Renal cortex interstitium (tissue), 11 donors: ENCODE measurements around the gene SLC39A5. TPM values are rescaled to one million over a fixed set of nuclear protein-coding genes. Genes with fewer than 3 reads are reported as not detected.
"Not testable (repeated sequence)": the region's sequence is repeated elsewhere in the genome, so short reads cannot be mapped to it uniquely, and the experiment has no call there.

ENCODE experiments used
- DNase-seq, 11 donors: peaks; one replicate each; pipeline ENCODE4 v3.0.0-alpha.2; 2013; ENCODE audit warnings: low read depth in 9 of 11, low spot score in 4 of 11; ENCODE audit errors: extremely low read depth in 1 of 11
- polyA plus RNA-seq, 3 donors: library from polyadenylated mRNA; unstranded; fragments of 120-200 nt; gene quantifications; one replicate each; pipeline ENCODE4 v1.2.1, GENCODE V29; 2013; ENCODE audit not compliant: insufficient read length in 3 of 3

Gene SLC39A5
- polyA plus RNA-seq, 3 donors = 50.6 to 79.4 (median 62.5) TPM

DNA sequence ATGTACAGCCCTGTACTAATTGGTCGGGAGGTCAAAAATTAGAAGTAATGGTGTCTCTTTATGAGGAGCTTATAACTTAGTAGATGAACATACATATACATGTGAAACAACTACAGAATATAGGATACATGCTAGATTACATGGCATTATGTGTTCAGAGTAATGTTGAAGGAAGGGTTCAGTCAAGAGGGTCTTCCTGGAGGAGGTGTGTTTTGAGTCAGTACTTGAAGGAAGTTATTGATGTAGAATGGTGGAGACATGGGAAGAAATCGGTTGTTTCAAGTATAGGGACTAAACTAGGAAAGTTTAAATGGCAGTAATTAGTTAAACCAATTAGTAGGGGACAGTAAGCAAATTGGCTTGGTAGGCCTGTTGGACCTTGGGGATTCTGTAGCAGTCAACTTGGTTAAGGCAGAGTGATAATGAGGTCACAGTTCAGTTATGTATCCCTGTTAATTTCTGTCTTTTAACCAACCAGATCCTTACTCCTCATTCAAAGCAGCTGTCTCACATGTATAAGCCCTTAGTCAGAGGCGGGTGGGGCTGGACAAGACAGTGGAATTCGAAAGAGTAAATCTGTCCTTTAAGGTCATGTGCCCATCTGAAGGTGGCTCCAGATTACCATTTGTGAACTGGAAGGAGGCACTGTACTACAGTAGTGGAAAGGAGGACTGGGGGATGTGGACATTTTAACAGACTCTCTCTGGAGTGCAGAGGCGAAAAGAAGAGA lies 31.8 kb downstream of the SLC39A5 start:
- no peak for DNase-seq

DNA sequence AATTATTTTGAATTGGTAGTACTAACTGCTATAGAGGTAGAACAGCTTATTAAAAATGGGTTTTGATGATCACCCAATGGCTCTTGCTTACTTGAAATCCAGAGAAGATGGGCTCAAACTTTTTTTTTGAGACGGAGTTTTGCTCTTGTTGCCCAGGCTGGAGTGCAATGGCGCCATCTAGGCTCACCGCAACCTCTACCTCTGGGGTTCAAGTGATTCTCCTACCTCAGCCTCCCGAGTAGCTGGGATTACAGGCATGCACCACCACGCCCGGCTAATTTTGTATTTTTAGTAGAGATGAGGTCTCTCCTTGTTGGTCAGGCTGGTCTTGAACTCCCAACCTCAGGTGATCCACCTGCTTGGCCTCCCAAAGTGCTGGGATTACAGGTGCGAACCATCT lies 33.1 kb downstream of the SLC39A5 start:
- DNase-seq = not testable (repeated sequence)

DNA sequence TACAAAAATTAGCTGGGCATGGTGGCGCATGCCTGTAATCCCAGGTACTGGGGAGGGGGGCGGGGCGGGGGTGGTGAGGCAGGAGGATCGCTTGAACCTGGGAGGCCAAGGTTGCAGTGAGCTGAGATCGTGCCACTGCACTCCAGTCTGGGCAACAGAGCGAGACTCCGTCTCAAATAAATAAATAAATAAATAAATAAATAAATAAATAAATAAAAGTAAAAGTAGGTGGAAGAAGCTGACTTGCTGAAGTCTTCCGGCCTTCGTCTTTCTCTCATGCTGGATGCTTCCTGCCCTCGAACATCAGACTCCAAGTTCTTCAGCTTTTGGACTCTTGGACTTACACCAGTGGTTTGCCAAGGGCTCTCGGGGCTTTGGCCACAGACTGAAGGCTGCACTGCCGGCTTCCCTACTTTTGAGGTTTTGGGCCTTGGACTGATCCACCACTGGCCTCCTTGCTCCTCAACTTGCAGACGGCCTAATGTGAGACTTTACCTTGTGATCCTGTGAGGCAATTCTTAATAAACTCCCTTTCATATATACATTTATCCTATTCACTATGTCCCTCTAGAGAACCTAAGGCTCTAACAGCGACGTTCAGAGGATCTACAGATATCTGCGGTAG lies 36.3 kb downstream of the SLC39A5 start:
- not testable (repeated sequence) for DNase-seq

- DNase-seq = peak; percentile 74 to 90 (median 84)
Measured at GRCh38 chr12:56266693-56267442, 37.0 kb downstream of the SLC39A5 start, which contains the start of gene COQ10A. TSS of gene COQ10A (plus strand) at chr12:56266942. CDS start at chr12:56267119, 177 bp downstream.

DNA sequence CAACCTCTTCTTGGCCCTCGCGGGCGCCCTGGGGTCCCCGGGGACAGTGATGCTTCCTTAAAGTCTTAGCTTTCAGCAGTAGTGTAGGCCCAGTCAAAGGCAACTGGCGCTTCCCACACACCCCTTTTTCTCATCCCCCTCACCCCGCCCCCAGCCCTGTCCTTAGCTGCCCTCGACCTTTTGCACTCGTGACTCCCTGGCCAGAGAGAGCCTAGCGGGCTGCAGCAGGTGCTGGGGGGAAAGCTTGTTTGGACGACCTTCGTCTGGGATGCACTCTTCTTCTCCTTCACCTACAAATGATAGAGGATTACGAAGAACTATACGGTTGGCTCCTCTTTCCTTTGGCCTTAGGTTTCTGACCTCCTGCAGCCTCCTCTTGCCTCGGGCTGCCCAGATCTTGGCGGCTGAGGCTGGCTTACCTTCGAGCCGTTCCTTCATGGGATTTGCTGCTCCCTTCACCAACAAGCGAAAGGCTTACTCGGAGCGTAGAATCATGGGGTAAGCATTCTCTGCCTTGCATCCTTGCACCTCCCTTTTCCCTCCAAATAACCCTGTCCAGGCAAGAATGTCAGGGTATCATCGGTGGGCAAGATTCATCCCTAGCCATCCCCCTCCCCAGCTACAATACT lies 37.7 kb downstream of the SLC39A5 start:
- no peak for DNase-seq

DNA sequence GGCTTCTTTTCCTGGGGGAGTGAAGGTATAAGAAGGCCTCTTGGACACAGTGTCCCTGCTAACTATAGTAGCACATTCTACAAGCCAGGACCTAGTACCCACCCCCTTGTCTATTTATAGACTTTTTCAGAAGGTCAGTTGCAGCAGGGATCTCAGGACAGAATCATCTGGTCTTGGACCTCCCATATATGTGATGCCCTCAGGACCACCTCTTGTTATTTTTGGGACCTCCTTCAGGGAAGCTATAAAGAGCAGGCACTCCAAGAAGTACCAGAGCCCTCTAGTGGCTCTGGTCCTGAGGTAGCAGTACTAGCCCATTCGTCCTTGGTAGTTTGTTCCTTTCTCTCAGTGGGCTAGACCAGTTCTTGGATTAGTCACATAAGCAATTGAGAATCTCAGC lies 41.2 kb downstream of the SLC39A5 start:
- DNase-seq = no peak

- DNase-seq = not testable (repeated sequence)
Measured at GRCh38 chr12:56272468-56272867, 42.6 kb downstream of the SLC39A5 start.

DNA sequence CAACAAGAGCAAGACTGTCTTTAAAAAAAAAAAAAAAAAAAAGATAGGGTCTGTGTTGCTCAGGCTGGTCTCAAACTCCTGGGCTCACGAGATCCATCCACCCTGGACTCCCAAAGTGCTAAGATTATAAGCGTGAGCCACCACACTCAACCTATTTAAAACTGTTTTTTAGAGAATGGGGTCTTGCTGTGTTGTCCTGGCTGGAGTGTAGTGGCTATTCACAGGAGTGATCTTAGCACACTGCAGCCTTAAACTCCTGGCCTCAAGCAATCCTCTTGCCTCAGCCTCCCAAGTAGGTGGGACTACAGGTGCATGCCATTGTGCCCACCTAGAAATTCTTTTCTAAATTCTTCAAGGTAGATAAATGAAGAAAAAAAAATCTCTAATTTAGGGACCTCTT lies 44.4 kb downstream of the SLC39A5 start:
- no peak for DNase-seq

- DNase-seq = no peak
Measured at GRCh38 chr12:56278905-56279304, 49.1 kb downstream of the SLC39A5 start.

- no peak for DNase-seq
Measured at GRCh38 chr12:56280849-56281248, 51.0 kb downstream of the SLC39A5 start.

- no peak for DNase-seq
Measured at GRCh38 chr12:56282030-56282429, 52.2 kb downstream of the SLC39A5 start.

GRCh38 chr12:56282579-56282978 lies 52.7 kb downstream of the SLC39A5 start:
- no peak for DNase-seq

DNA sequence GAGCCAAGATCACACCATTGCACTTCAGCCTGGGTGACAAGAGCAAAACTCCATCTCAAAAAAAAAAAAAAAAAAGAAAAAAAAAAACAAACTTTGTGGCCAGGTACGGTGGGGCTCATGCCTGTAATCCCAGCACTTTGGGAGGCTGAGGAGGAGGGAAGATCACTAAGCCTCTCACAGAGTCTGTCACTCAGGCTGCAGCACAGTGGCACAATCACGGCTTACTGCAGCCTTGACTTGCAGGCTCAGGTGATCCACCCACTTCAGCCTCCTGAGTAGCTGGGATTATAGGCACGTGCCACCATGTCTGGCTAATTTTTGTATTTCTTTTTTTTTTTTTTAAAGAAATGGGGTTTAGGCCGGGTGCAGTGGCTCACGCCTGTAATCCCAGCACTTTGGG lies 54.4 kb downstream of the SLC39A5 start:
- not testable (repeated sequence) for DNase-seq

DNA sequence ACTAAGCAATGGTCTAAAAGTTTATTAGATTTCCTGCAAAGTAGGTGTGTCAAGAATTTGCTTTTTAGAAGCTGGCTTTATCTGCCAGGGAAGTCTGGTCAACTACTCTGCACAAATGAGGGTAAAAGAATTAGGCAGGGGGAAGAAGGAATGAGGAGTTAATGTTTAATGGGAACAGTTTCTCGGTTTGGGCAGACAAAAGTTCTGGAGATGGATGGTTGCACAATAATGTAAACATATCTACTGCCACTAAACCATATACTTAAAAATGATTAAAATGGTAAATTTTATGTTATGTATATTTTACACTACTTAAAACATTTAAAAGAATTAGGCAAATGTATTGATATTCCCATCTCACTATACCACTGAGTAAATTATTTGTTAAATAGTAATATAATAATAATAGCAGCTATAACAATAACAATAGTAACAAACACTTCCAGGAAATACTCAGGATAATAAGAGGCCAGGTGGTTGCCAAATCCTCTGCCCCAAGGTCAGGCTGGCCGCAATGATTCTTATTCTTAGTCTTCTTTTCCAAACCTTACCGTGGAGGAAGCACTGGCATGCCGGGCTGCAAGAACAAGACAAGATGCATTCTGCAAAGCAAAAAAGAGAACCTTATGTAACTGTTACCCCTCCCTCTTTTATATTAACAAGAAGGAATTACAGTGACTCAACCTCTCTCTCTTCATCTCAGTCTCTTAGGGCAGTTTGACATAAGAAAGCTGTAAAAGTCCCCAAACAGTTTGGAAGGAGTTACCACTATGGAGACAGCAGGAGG lies 56.4 kb downstream of the SLC39A5 start:
- DNase-seq = no peak

Other genes with a start within 250 kb of the SLC39A5 start
- gene SUOX, start 232.8 kb upstream of the SLC39A5 start, polyA plus RNA-seq = 10 to 100 TPM; 43.0 to 54.2 (median 47.8) TPM
- gene IKZF4, start 209.0 kb upstream of the SLC39A5 start, polyA plus RNA-seq = 10 to 100 TPM; 16.5 to 21.1 (median 16.6) TPM
- 100 to 1,000 TPM; 121 to 498 (median 375) TPM for gene RPS26, start 188.1 kb upstream of the SLC39A5 start, polyA plus RNA-seq
- gene ERBB3, start 149.9 kb upstream of the SLC39A5 start, polyA plus RNA-seq = 100 to 1,000 TPM in 1 of 3 donors, 10 to 100 TPM in 2; 73.5 to 119 (median 96.1) TPM
- 100 to 1,000 TPM; 138 to 175 (median 171) TPM for gene PA2G4, start 125.5 kb upstream of the SLC39A5 start, polyA plus RNA-seq
- 1,000 to 10,000 TPM; 4,378 to 5,767 (median 5,294) TPM for gene RPL41, start 113.4 kb upstream of the SLC39A5 start, polyA plus RNA-seq
- 1 to 10 TPM; 5.1 to 6.5 (median 5.8) TPM for gene ZC3H10, start 111.8 kb upstream of the SLC39A5 start, polyA plus RNA-seq
- 10 to 100 TPM; 73.7 to 87.2 (median 78.8) TPM for gene ESYT1, start 101.8 kb upstream of the SLC39A5 start, polyA plus RNA-seq
- 100 to 1,000 TPM; 164 to 191 (median 165) TPM for gene MYL6B, start 77.5 kb upstream of the SLC39A5 start, polyA plus RNA-seq
- gene MYL6, start 71.7 kb upstream of the SLC39A5 start, polyA plus RNA-seq = 1,000 to 10,000 TPM; 1,550 to 2,060 (median 1,865) TPM
- 100 to 1,000 TPM; 130 to 141 (median 134) TPM for gene SMARCC2, start 40.6 kb upstream of the SLC39A5 start, polyA plus RNA-seq
- 10 to 100 TPM; 43.4 to 44.4 (median 44.1) TPM for gene RNF41, start 8.1 kb upstream of the SLC39A5 start, polyA plus RNA-seq
- 10 to 100 TPM; 27.4 to 33.1 (median 28.9) TPM for gene NABP2, start 5.7 kb upstream of the SLC39A5 start, polyA plus RNA-seq
- gene ANKRD52, start 28.3 kb downstream of the SLC39A5 start, polyA plus RNA-seq = 10 to 100 TPM; 29.8 to 38.7 (median 34.0) TPM
- gene COQ10A, start 36.9 kb downstream of the SLC39A5 start, polyA plus RNA-seq = 10 to 100 TPM; 14.4 to 22.1 (median 19.0) TPM
- 100 to 1,000 TPM; 192 to 212 (median 204) TPM for gene CS, start 70.3 kb downstream of the SLC39A5 start, polyA plus RNA-seq
- 100 to 1,000 TPM; 140 to 161 (median 159) TPM for gene CNPY2, start 85.9 kb downstream of the SLC39A5 start, polyA plus RNA-seq
- 100 to 1,000 TPM in 1 of 3 donors, 10 to 100 TPM in 2; 82.0 to 113 (median 93.7) TPM for gene PAN2, start 103.9 kb downstream of the SLC39A5 start, polyA plus RNA-seq
- gene IL23A, start 108.8 kb downstream of the SLC39A5 start, polyA plus RNA-seq = 1 to 10 TPM in 1 of 3 donors, under 1 TPM in 2; 0.67 to 1.2 (median 0.78) TPM
- 100 to 1,000 TPM in 1 of 3 donors, 10 to 100 TPM in 2; 84.6 to 152 (median 96.8) TPM for gene STAT2, start 130.1 kb downstream of the SLC39A5 start, polyA plus RNA-seq
- gene APOF, start 132.8 kb downstream of the SLC39A5 start, polyA plus RNA-seq = under 1 TPM in 2 of 3 donors, not detected in 1; 0.13 to 0.20 TPM
- 10 to 100 TPM; 37.8 to 46.6 (median 42.4) TPM for gene TIMELESS, start 219.4 kb downstream of the SLC39A5 start, polyA plus RNA-seq
- gene MIP, start 224.6 kb downstream of the SLC39A5 start, polyA plus RNA-seq = under 1 TPM; 0.26 to 0.40 (median 0.38) TPM
- 1 to 10 TPM; 4.1 to 6.6 (median 4.9) TPM for gene SPRYD4, start 238.5 kb downstream of the SLC39A5 start, polyA plus RNA-seq